Keratinocyte (primary cell): ENCODE results near the gene PSRC1.

ENCODE experiments used
- EZH2 ChIP-seq: IDR thresholded peaks from one replicate; pipeline ENCODE4 v1.6.1; 2012; ENCODE audit warnings: inconsistent platforms, mild to moderate bottlenecking, low read length, moderate library complexity
- TF ChIP-seq, protein P1 (sequence below), 3 experiments: IDR thresholded peaks in 1 of 3; conservative IDR thresholded peaks in 1 of 3; optimal IDR thresholded peaks in 1 of 3; 2 replicates in 2 of 3; 3 replicates in 1 of 3; pipeline versions ENCODE3 to v1.5.1; 2011; ENCODE audit warnings: low read length in 3 of 3, mild to moderate bottlenecking in 3 of 3, moderate library complexity in 2 of 3, control low read depth in 1 of 3, inconsistent platforms in 1 of 3; ENCODE audit not compliant: insufficient read depth in 2 of 3; ENCODE audit errors: extremely low read depth in 1 of 3

DNA sequence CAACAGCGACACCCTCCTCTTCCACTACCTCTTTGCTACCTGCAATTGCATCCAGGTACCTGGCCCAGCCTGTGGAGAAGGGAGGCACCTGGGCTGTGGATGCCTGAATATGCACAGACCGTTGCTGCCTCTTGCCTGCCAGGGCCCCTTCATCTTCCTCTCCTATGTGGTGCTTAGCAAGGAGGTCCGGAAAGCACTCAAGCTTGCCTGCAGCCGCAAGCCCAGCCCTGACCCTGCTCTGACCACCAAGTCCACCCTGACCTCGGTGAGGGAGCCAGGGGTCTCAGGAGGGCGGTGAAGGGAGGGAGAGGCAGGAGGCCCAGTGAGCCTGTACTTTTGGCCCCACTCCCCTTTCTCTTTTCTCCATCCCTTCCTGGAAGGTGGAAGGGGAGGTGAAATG is 11.5 kb downstream of the PSRC1 start:
- no peak for TF ChIP-seq EZH2
- TF ChIP-seq, protein P1, sequence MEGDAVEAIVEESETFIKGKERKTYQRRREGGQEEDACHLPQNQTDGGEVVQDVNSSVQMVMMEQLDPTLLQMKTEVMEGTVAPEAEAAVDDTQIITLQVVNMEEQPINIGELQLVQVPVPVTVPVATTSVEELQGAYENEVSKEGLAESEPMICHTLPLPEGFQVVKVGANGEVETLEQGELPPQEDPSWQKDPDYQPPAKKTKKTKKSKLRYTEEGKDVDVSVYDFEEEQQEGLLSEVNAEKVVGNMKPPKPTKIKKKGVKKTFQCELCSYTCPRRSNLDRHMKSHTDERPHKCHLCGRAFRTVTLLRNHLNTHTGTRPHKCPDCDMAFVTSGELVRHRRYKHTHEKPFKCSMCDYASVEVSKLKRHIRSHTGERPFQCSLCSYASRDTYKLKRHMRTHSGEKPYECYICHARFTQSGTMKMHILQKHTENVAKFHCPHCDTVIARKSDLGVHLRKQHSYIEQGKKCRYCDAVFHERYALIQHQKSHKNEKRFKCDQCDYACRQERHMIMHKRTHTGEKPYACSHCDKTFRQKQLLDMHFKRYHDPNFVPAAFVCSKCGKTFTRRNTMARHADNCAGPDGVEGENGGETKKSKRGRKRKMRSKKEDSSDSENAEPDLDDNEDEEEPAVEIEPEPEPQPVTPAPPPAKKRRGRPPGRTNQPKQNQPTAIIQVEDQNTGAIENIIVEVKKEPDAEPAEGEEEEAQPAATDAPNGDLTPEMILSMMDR (optimal IDR thresholded peaks at IDR 0.05 in 1 of 3, IDR thresholded peaks at IDR 0.05 in 1 of 3, conservative IDR thresholded peaks at IDR 0.05 in 1 of 3; ENCODE audit: extremely low read depth in 1 of 3, insufficient read depth in 2 of 3, low read length in 3 of 3): no peak
